HG02571 (cell line): ENCODE data around the gene HDHD3.
A peak's percentile ranks its signal among the peaks of the same experiment; 100 is the strongest.
"Not testable (repeated sequence)": the region's sequence is repeated elsewhere in the genome, so short reads cannot be mapped to it uniquely, and the experiment has no call there.

Source experiments
- ATAC-seq: cut with Tn5 transposase; IDR thresholded peaks from one replicate; pipeline ENCODE4 v1.9.1; 2021; ENCODE audit warnings: mild to moderate bottlenecking, moderate library complexity; ENCODE audit not compliant: unreplicated experiment

Gene HDHD3

DNA sequence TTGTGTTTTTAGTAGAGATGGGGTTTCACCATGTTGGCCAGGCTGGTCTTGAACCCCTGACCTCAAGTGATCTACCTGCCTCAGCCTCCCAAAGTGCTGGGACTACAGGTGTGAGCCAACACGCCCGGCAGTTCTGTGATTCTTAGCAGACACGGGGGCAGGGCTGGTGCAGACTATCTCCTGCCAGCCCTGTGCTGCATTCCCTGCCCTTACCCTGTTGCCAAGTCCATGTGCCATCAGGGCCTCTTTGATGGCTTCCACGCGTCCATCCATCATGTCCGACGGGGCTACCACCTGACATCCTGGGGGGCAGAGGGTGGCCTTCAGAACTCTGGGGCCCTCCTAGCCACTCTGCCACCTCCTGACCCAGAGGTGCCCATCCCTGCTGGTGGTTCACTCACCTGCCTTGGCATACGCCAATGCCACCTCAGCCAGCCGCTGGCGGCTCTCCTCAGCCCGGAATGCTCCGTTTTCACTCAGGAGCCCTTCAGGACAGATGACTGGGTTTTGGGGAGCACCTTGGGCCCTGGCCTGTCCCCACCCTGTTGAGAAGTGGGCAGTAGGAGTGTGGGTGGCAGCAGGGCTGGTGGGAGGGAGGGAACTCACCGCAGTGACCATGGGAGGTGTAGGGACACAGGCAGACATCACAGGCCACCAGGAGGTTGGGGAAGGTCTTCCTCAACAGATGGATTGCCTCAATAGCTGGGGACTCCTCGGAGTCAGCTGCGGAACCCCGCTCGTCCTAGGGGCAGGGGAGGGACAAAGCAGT, 13.6 kb upstream of the HDHD3 start:
- no peak for ATAC-seq

DNA sequence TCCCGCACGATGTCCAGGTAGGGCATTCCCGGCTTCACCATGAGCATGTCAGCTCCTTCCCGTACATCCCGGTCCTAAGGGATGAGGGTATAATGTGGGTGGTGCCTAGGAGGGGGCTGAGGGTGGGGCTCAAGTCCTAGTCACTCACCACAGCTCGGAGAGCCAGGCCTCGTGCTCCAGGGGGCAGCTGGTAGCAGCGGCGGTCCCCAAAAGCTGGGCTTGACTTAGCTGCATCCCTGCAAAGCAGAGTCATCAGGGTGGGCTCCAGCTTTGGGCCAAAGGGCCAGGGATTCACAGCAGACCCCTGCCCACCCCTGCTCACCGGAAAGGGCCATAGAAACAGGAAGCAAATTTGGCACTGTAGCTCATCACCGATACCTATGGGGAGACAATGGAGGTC, 12.7 kb upstream of the HDHD3 start:
- no peak for ATAC-seq

- ATAC-seq, result no peak
Observed at GRCh38 chr9:113388833-113389232, 12.0 kb upstream of the HDHD3 start.

DNA sequence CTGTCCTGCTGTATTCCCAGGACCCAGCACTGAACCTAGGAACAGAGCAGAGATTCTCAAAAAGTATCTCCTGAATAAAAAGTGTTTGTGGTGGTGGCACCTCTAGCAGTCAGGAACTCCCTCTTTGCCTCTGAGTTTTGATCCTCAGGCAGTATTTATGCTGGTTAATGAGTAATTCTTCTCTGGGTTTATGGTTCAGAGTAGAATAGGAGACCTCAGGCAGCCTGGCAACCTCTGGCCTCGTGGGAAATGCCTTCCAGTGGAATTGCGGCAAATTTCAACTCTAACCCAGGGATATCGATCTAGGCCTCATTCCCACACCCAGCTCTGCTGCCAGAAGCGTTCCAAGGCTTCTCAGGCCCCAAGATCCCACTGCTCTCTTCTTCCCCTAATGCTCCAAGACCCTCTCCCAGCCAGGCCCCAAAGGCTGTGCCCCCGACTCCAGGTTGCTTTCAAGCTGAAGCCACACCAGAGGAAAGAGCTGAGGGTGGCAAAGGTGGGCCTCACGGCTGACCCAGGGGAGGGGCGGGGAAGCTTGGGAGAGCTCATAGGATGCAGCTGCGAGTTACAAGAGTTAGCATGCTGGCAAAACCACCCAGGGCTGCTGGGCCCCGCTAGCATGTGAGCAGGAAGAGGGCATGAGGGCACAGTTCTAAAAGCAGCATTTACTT, 10.9 kb upstream of the HDHD3 start:
- ATAC-seq, result no peak

DNA sequence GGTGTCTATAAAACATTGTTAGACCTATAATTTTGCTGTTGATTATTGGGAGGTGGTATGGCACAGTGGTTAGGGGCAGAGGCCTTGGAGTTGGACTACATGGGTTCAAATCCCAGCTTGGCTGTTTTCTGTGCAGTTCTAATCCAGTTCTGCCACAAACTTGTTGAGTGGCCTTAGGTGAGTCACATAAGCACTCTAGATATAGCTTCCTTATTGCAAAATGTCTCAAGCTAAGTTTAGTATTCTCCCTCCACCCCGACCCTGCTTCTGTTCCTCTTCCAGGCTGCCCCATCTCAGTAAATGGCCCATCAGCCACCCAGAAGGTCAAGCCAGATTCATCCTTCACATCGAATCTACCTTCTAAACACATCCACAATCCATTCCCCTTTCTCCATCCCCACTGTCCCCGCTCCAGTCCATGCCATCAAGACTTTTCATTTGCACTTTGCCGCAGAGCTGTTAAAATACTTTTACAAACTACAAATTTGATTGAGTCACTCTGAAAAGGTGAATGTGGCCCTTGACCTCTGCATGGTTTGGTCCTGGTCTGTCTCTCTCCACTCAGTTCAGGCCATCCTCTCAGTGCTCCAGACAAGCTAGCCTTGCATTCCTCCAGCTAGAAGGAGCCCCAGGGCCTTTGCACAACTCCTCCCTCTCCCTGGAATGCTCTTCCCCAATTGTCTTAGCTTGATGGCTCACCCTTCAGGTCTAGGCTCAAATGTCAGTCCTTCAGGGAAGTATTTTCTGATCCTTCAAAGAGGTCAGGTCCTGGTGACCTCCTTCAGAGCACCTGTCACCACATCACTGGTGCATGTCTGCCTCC, 10.0 kb upstream of the HDHD3 start:
- no peak for ATAC-seq

- ATAC-seq, result no peak
Observed at GRCh38 chr9:113381909-113382411, 5.2 kb upstream of the HDHD3 start.

DNA sequence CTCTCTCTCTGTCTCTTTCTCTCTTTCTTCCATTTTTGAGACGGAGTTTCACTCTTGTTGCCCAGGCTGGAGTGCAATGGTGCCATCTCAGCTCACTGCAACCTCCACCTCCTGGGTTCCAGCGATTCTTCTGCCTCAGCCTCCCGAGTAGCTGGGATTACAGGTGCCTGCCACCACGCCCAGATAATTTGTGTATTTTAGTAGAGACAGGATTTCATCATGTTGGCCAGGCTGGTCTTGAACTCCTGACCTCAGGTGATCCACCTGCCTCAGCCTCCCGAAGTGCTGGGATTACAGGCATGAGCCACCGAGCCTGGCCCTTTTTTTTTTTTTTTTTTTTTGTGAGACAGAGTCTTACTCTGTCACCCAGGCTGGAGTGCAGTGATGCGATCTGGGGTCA, 4.7 kb upstream of the HDHD3 start:
- not testable (repeated sequence) for ATAC-seq

- ATAC-seq, result peak; percentile 57
Observed at GRCh38 chr9:113380869-113381378, 4.1 kb upstream of the HDHD3 start.

GRCh38 chr9:113379829-113380210, 3.0 kb upstream of the HDHD3 start:
- not testable (repeated sequence) for ATAC-seq

GRCh38 chr9:113379094-113379828, 2.5 kb upstream of the HDHD3 start:
- ATAC-seq, result not testable (repeated sequence)

- ATAC-seq, result no peak
Observed at GRCh38 chr9:113375057-113376023, 1.4 kb downstream of the HDHD3 start.

GRCh38 chr9:113373676-113374392, 3.0 kb downstream of the HDHD3 start:
- ATAC-seq, result no peak

DNA sequence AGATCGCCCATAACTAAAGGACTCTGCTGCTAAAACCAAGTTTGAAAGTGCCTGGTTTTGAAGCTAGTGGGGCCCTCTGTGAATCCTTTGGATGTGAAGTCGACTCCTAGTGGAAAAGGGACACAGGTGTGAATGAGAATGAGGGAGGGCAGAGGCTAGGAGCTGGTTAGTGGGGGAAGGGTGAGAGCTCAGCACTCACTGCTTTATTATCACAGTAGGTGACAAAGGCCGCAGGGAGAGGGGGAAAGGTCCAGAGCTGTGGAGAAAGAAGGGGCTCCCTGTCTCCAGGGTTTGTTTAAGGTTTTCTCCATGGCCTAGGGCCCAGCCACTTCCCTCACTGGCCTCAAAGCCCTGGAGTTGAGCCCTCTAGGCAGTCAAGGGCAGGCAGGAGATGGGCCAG, 3.5 kb downstream of the HDHD3 start:
- ATAC-seq, result no peak

DNA sequence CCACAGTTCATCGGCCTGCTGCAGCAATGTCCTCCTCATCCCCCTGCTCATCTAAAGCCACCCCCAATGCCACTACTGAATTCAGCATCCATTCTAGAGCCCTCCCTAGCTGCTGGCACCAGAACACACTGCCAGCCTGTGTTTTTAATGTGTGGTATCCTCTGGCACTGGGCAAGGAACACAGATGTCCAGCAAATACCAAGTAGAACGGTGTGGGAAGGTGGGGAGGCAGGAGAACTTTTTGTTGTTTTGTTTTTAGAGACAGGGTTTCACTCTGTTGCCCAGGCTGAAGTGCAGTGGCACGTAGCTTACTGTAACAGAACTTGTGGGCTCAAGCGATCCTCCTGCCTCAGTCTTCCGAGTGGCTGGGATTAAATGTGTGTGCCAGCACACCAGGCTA, 4.7 kb downstream of the HDHD3 start:
- ATAC-seq, result no peak

DNA sequence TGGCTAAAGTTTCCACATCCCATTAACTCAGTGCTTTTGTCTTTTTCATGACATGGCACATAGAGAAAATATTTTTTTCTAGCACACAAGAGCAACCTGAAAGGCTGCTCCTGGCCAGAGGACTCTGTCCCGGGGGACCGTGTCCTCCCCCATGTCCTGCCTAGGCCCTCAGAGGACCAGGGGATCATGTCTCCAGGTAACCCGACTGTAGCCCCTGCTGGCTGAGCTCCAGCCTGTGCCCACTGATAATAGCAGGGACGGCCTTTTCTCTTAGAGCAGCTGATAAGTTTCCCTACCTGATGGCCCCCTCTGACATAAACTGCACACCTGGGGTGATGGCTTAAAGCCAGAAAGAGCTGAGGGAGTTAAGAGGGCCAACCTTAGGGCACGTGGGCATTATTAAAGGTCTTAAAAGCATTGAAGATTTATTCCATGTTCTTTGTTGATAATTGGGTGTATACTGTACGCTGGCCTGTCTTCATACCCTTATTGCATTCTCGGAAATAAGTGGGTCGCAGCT, 5.9 kb downstream of the HDHD3 start:
- ATAC-seq, result no peak

GRCh38 chr9:113369855-113370140, 7.0 kb downstream of the HDHD3 start:
- no peak for ATAC-seq

GRCh38 chr9:113368982-113369854, 7.6 kb downstream of the HDHD3 start:
- ATAC-seq, result no peak
